A549 (cell line): Measurements from ENCODE around the gene ZNF22. TPM values are rescaled to one million over a fixed set of nuclear protein-coding genes. Genes with fewer than 3 reads are reported as not detected.

ENCODE experiments used
- ATAC-seq, 2 experiments: fragments of 200-7000 bp in 1 of 2; fragments of >200 bp in 1 of 2; cut with Nextera tagmentation in 1 of 2; cut with Tn5 transposase in 1 of 2; 3 replicates each; pipeline versions ENCODE4 v1.8.0 to v1.9.1; 2018 to 2020; ENCODE audit warnings: mild to moderate bottlenecking in 1 of 2, moderate library complexity in 1 of 2
- CTCF ChIA-PET: fragments of 300-600 bp; sonication (Branson Sonifier 250); formaldehyde crosslinking; extraction: SDS; loops from one replicate; lab custom pipeline; 2021; ENCODE audit warnings: antibody characterized with exemption, inconsistent platforms; lab: Yijun Ruan, JAX
- POLR2A ChIA-PET: fragments of 350-600 bp; formaldehyde crosslinking; extraction: SDS; loops from one replicate; lab custom pipeline; 2021; ENCODE audit warnings: antibody characterized with exemption, inconsistent platforms; lab: Yijun Ruan, JAX
- DNase-seq, 2 experiments: peaks; one replicate each; pipeline versions ENCODE4 v3.0.0 to v3.0.0-alpha.2; 2011 to 2016; ENCODE audit warnings: low read depth in 1 of 2, low spot score in 1 of 2
- FAIRE-seq: peaks from 2 replicates; lab custom pipeline; 2011; peaks lifted over from hg19 to GRCh38; lab: Jason Lieb, UNC
- H3K27ac ChIP-seq, 2 experiments: fragments of >200 bp; sonication (Bioruptor Twin); formaldehyde crosslinking; 3 replicates each; pipeline ENCODE4 v1.5.1; 2016 to 2017
- H3K4me1 ChIP-seq: fragments of >200 bp; sonication (Bioruptor Twin); formaldehyde crosslinking; 3 replicates; pipeline ENCODE4 v1.6.1; 2016
- H3K4me2 ChIP-seq: fragments of >200 bp; sonication (Bioruptor Twin); formaldehyde crosslinking; 3 replicates; pipeline ENCODE4 v1.6.1; 2016
- H3K4me3 ChIP-seq: fragments of >200 bp; sonication (Bioruptor Twin); formaldehyde crosslinking; 3 replicates; pipeline ENCODE4 v1.5.1; 2016
- H3K9me3 ChIP-seq: fragments of >200 bp; sonication (Bioruptor Twin); formaldehyde crosslinking; 3 replicates; pipeline ENCODE4 v1.6.1; 2016
- BCL3 ChIP-seq: fragments of >200 bp; sonication (Bioruptor Twin); formaldehyde crosslinking; IDR thresholded peaks from 3 replicates; pipeline ENCODE4 v1.6.1; 2016
- BHLHE40 ChIP-seq: IDR thresholded peaks from 2 replicates; pipeline ENCODE4 v1.6.1; 2012; ENCODE audit warnings: low read depth, low read length, inconsistent platforms
- CEBPB ChIP-seq, 2 experiments: fragments of >200 bp in 1 of 2; sonication (Bioruptor Twin) in 1 of 2; formaldehyde crosslinking in 1 of 2; IDR thresholded peaks; 2 replicates each; pipeline ENCODE4 v1.6.1; 2012 to 2016
- CTCF ChIP-seq: fragments of >200 bp; sonication (Bioruptor Twin); formaldehyde crosslinking; IDR thresholded peaks from 3 replicates; pipeline ENCODE4 v1.5.1; 2016
- ELK1 ChIP-seq: fragments of 150-350 bp; IDR thresholded peaks from 2 replicates; pipeline ENCODE4 v1.6.1; 2014; ENCODE audit warnings: low read depth, mild to moderate bottlenecking, low read length
- EP300 ChIP-seq, 2 experiments: fragments of >200 bp; sonication (Bioruptor Twin); formaldehyde crosslinking; IDR thresholded peaks; 2 replicates in 1 of 2; 3 replicates in 1 of 2; pipeline ENCODE4 v1.6.1; 2016 to 2017
- FOSB ChIP-seq: fragments of 250-450 bp; sonication (Bioruptor Pico); IDR thresholded peaks from 2 replicates; pipeline ENCODE4 v1.5.0; 2020; ENCODE audit warnings: mild to moderate bottlenecking, moderate library complexity
- FOXS1 ChIP-seq: fragments of 250-450 bp; sonication (Bioruptor Pico); IDR thresholded peaks from 2 replicates; pipeline ENCODE4 v1.5.0; 2020; ENCODE audit warnings: mild to moderate bottlenecking, moderate library complexity
- GATA3 ChIP-seq: IDR thresholded peaks from 2 replicates; pipeline ENCODE4 v1.6.1; 2012; ENCODE audit warnings: borderline replicate concordance
- HEYL ChIP-seq: fragments of 250-450 bp; sonication (Bioruptor Pico); IDR thresholded peaks from 2 replicates; pipeline ENCODE4 v1.8.0; 2021; ENCODE audit warnings: mild to moderate bottlenecking, moderate library complexity
- HOXB5 ChIP-seq: fragments of 250-450 bp; sonication (Bioruptor Pico); IDR thresholded peaks from 2 replicates; pipeline ENCODE4 v1.5.0; 2020; ENCODE audit warnings: mild to moderate bottlenecking, moderate library complexity
- JUN ChIP-seq, 2 experiments: fragments of >200 bp; sonication (Bioruptor Twin); formaldehyde crosslinking; IDR thresholded peaks; 2 replicates in 1 of 2; 3 replicates in 1 of 2; pipeline ENCODE4 v1.6.1; 2016 to 2017
- KDM1A ChIP-seq: fragments of 200-600 bp; sonication (generic); IDR thresholded peaks from 2 replicates; pipeline ENCODE4 v1.6.1; 2016; ENCODE audit warnings: low read depth, mild to moderate bottlenecking
- MAFK ChIP-seq: fragments of 450-650 bp; IDR thresholded peaks from 2 replicates; pipeline ENCODE4 v1.6.1; 2014; ENCODE audit not compliant: partially characterized antibody
- MYC ChIP-seq: IDR thresholded peaks from 2 replicates; pipeline ENCODE4 v1.6.1; 2012; ENCODE audit warnings: mild to moderate bottlenecking, inconsistent platforms, low read length, improper control_type of control experiment, borderline replicate concordance
- NPAS2 ChIP-seq: fragments of 250-450 bp; sonication (Bioruptor Pico); IDR thresholded peaks from 2 replicates; pipeline ENCODE4 v1.8.0; 2022; ENCODE audit warnings: mild to moderate bottlenecking, moderate library complexity, borderline replicate concordance
- NR3C1 ChIP-seq: fragments of >200 bp; sonication (Bioruptor Twin); formaldehyde crosslinking; IDR thresholded peaks from 3 replicates; pipeline ENCODE4 v1.6.1; 2017
- PBX3 ChIP-seq: IDR thresholded peaks from 2 replicates; pipeline ENCODE4 v1.6.1; 2012
- POLR2AphosphoS2 ChIP-seq: conservative IDR thresholded peaks from 2 replicates; pipeline ENCODE4 v1.6.1; 2012; ENCODE audit warnings: low read length, improper control_type of control experiment, inconsistent platforms
- RAD21 ChIP-seq, 2 experiments: fragments of >200 bp in 1 of 2; sonication (Bioruptor Twin) in 1 of 2; formaldehyde crosslinking in 1 of 2; IDR thresholded peaks in 1 of 2; conservative IDR thresholded peaks in 1 of 2; 2 replicates in 1 of 2; 3 replicates in 1 of 2; pipeline ENCODE4 v1.6.1; 2012 to 2018; ENCODE audit warnings: inconsistent platforms in 1 of 2
- RNF2 ChIP-seq: fragments of 200-600 bp; sonication (generic); IDR thresholded peaks from 2 replicates; pipeline ENCODE4 v1.6.1; 2016; ENCODE audit warnings: low read depth, mild to moderate bottlenecking, antibody characterized with exemption, moderate library complexity, borderline replicate concordance
- TP53 ChIP-seq: fragments of 250-450 bp; sonication (Bioruptor Pico); IDR thresholded peaks from 2 replicates; pipeline ENCODE4 v1.5.0; 2021; ENCODE audit warnings: mild to moderate bottlenecking, moderate library complexity
- USF2 ChIP-seq: fragments of 450-650 bp; IDR thresholded peaks from 2 replicates; pipeline ENCODE4 v1.6.1; 2014; ENCODE audit warnings: antibody characterized with exemption
- ZFP36 ChIP-seq: fragments of 450-650 bp; IDR thresholded peaks from 2 replicates; pipeline ENCODE4 v1.6.1; 2014; ENCODE audit warnings: borderline replicate concordance; ENCODE audit not compliant: partially characterized antibody
- ZNF302 ChIP-seq: fragments of 250-450 bp; sonication (Bioruptor Pico); IDR thresholded peaks from 2 replicates; pipeline ENCODE4 v1.9.0; 2021; ENCODE audit warnings: inconsistent platforms, mild to moderate bottlenecking, moderate library complexity
- WGBS: methylation state at CpG from one replicate; pipeline ENCODE4 v1.1.6; 2017; ENCODE audit errors: missing lambda C conversion rate; 5-methylcytosine and 5-hydroxymethylcytosine counted together
- polyA plus RNA-seq, 4 experiments: library from polyadenylated mRNA; depleted of rRNA in 3 of 4; stranded (reverse); fragments of >200 nt; fragmentation: RNase III in 1 of 4; extraction: RNeasy Plus Mini Kit Qiagen cat#74134 plus additional on column Dnase treatment in 1 of 4; gene quantifications; 2 replicates in 3 of 4; 3 replicates in 1 of 4; pipeline ENCODE4 v1.2.3, GENCODE V29; 2011 to 2017

Gene ZNF22
- polyA plus RNA-seq, 2 of the 4 experiments (the other 2 are of a cell fraction), result 8.5 to 13.0 TPM

- H3K27ac ChIP-seq, result no peak overlapping the region
- TF ChIP-seq HEYL (CRISPR knock-in tag), result no peak
- TF ChIP-seq BHLHE40, result no peak
- TF ChIP-seq NR3C1, result no peak
- TF ChIP-seq EP300 (IDR thresholded peaks at IDR 0.05), result no peak
- no peak for TF ChIP-seq KDM1A
- TF ChIP-seq JUN (IDR thresholded peaks at IDR 0.05), result no peak
- no peak for TF ChIP-seq POLR2AphosphoS2
- no peak for TF ChIP-seq CTCF
- FAIRE-seq, result no peak
- H3K4me3 ChIP-seq, result no peak overlapping the region
- H3K9me3 ChIP-seq, result no peaks in the 10 kb centered on the region
- ChIA-PET CTCF (no interaction called here), POLR2A (no interaction called here)
- H3K4me1 ChIP-seq, result no peaks in the 10 kb centered on the region
- ATAC-seq, result no peak
- DNase-seq, result no peak
- H3K4me2 ChIP-seq, result no peak overlapping the region
These were observed 35.0 kb downstream of the ZNF22 start for GRCh38 chr10:45035673-45036072.

- ChIA-PET POLR2A (no interaction called here), CTCF (no interaction called here)
- ATAC-seq (no peak), DNase-seq (no peak), FAIRE-seq (no peak)
- Histone ChIP-seq H3K4me3 (no peak overlapping the region), H3K4me2 (no peak overlapping the region), H3K4me1 (no peaks in the 10 kb centered on the region), H3K9me3 (no peaks in the 10 kb centered on the region), H3K27ac (no peak overlapping the region)
- no peak for TF ChIP-seq RAD21 (conservative IDR thresholded peaks at IDR 0.05 in 1 of 2, IDR thresholded peaks at IDR 0.05 in 1 of 2)
- no peak for TF ChIP-seq USF2
- TF ChIP-seq NPAS2 (CRISPR knock-in tag), result no peak
- TF ChIP-seq TP53 (CRISPR knock-in tag), result no peak
- no peak for TF ChIP-seq GATA3
- TF ChIP-seq MYC, result no peak
- TF ChIP-seq FOSB (CRISPR knock-in tag), result no peak
- no peak for TF ChIP-seq RNF2
These were observed 40.3 kb downstream of the ZNF22 start for GRCh38 chr10:45040921-45041542.

- no peak overlapping the region for H3K27ac ChIP-seq
- ATAC-seq (no peak), DNase-seq (no peak), FAIRE-seq (no peak)
- 39% methylated on average over 7 of the region's 7 CpGs for WGBS
- ChIA-PET POLR2A (no interaction called here), CTCF (no interaction called here)
- H3K4me2 ChIP-seq, result no peak overlapping the region
- no peak overlapping the region for H3K4me3 ChIP-seq
- TF ChIP-seq ZNF302 (CRISPR knock-in tag), result no peak
- H3K4me1 ChIP-seq, result no peaks in the 10 kb centered on the region
- no peaks in the 10 kb centered on the region for H3K9me3 ChIP-seq
These were observed 43.6 kb downstream of the ZNF22 start for GRCh38 chr10:45044290-45044689.

GRCh38 chr10:45050551-45051235 is 50.0 kb downstream of the ZNF22 start:
- no peak overlapping the region for H3K4me3 ChIP-seq
- WGBS, result 15% methylated on average over 4 of the region's 4 CpGs
- DNase-seq (no peak), ATAC-seq (no peak), FAIRE-seq (no peak)
- H3K9me3 ChIP-seq, result no peaks in the 10 kb centered on the region
- no peak overlapping the region for H3K4me2 ChIP-seq
- no peak overlapping the region for H3K27ac ChIP-seq
- ChIA-PET CTCF (no interaction called here), POLR2A (no interaction called here)
- H3K4me1 ChIP-seq, result no peaks in the 10 kb centered on the region
- TF ChIP-seq CEBPB (IDR thresholded peaks at IDR 0.05), result no peak
- no peak for TF ChIP-seq HOXB5 (CRISPR knock-in tag)
- no peak for TF ChIP-seq ELK1
- TF ChIP-seq MYC, result no peak
- TF ChIP-seq POLR2AphosphoS2, result no peak
- TF ChIP-seq PBX3, result no peak
- no peak for TF ChIP-seq FOXS1 (CRISPR knock-in tag)
- no peak for TF ChIP-seq BCL3
- TF ChIP-seq ZFP36, result no peak
- TF ChIP-seq MAFK, result no peak
